Measurements from ENCODE around the gene DNAAF5.
A peak's percentile ranks its signal among the peaks of the same experiment; 100 is the strongest.

The DNAAF5 gene

GRCh38 chr7:818031-818699 lies 91.7 kb downstream of the DNAAF5 start:
- no peak for DNase-seq

- DNase-seq: no peak
These were observed 93.8 kb downstream of the DNAAF5 start for GRCh38 chr7:820341-820740.

- no peak for DNase-seq
These were observed 95.2 kb downstream of the DNAAF5 start for GRCh38 chr7:821688-822087.

- DNase-seq: no peak
These were observed 96.3 kb downstream of the DNAAF5 start for GRCh38 chr7:822692-823276.

- no peak for DNase-seq
These were observed 97.2 kb downstream of the DNAAF5 start for GRCh38 chr7:823649-824048.

GRCh38 chr7:824081-824480 lies 97.6 kb downstream of the DNAAF5 start:
- no peak for DNase-seq

- DNase-seq: no peak
These were observed 98.2 kb downstream of the DNAAF5 start for GRCh38 chr7:824664-825063.

GRCh38 chr7:825386-825785 lies 98.9 kb downstream of the DNAAF5 start:
- DNase-seq: no peak

- DNase-seq: no peak
These were observed 99.9 kb downstream of the DNAAF5 start for GRCh38 chr7:826230-826917.

GRCh38 chr7:828793-829561 lies 102.5 kb downstream of the DNAAF5 start:
- DNase-seq: no peak

- DNase-seq: no peak
These were observed 103.6 kb downstream of the DNAAF5 start for GRCh38 chr7:830069-830468.

GRCh38 chr7:831596-832166 lies 105.2 kb downstream of the DNAAF5 start:
- DNase-seq: peak; percentile 31 to 33

GRCh38 chr7:832167-832967 lies 105.9 kb downstream of the DNAAF5 start, which contains the start of gene SUN1:
TSS of gene SUN1 (plus strand) at chr7:832476. CDS start at chr7:832525, 49 bp downstream.
- DNase-seq: peak; percentile 75 to 77

GRCh38 chr7:832968-833424 lies 106.5 kb downstream of the DNAAF5 start:
- DNase-seq: no peak

- DNase-seq: no peak
These were observed 107.2 kb downstream of the DNAAF5 start for GRCh38 chr7:833601-834258.

GRCh38 chr7:834277-834676 lies 107.8 kb downstream of the DNAAF5 start:
- no peak for DNase-seq

GRCh38 chr7:835021-835420 lies 108.5 kb downstream of the DNAAF5 start:
- DNase-seq: no peak

GRCh38 chr7:835485-836401 lies 109.2 kb downstream of the DNAAF5 start:
- DNase-seq: no peak
